GM12878 (cell line): ENCODE measurements around the gene FOLR2.

Experiments used
- CTCF ChIP-seq, 3 experiments: IDR thresholded peaks in 2 of 3; conservative IDR thresholded peaks in 1 of 3; 2 replicates each; pipeline ENCODE4 v1.5.1; 2011; ENCODE audit warnings: low read depth in 3 of 3, low read length in 3 of 3, mild to moderate bottlenecking in 3 of 3, control low read depth in 2 of 3, moderate library complexity in 2 of 3, inconsistent platforms in 1 of 3, mixed read lengths in 1 of 3; ENCODE audit not compliant: control insufficient read depth in 2 of 3, insufficient read depth in 1 of 3; ENCODE audit errors: extremely low read depth in 1 of 3
- E2F4 ChIP-seq: IDR thresholded peaks from 2 replicates; pipeline ENCODE4 v1.6.1; 2012; ENCODE audit warnings: low read depth, low read length, improper control_type of control experiment
- FOXK2 ChIP-seq: fragments of 450-650 bp; IDR thresholded peaks from 2 replicates; pipeline ENCODE4 v1.6.1; 2017; ENCODE audit warnings: mild to moderate bottlenecking, moderate library complexity

- TF ChIP-seq E2F4 (no peak), CTCF (IDR thresholded peaks at IDR 0.05 in 2 of 3, conservative IDR thresholded peaks at IDR 0.05 in 1 of 3; ENCODE audit: control insufficient read depth in 2 of 3, extremely low read depth in 1 of 3, insufficient read depth in 1 of 3, low read depth in 3 of 3, low read length in 3 of 3) (peak; percentile 52 to 84 (median 74)), FOXK2 (no peak)
These were observed 21.5 kb downstream of the FOLR2 start for GRCh38 chr11:72238040-72238450.
